ENCODE data around the gene TLCD5. TPM values are rescaled to one million over a fixed set of nuclear protein-coding genes. Genes with fewer than 3 reads are reported as not detected.

TLCD5 gene
- total RNA-seq, 1 experiment from 2014 or later, result 10.3 TPM

- in situ Hi-C loops (cut with HindIII; ENCODE audit: low pct_unique_long_range_greater_than_20kb, low sequenced_read_pairs), result no loop called here
- DNase-seq (ENCODE audit: low read depth), result no peak
These were observed 29.0 kb downstream of the TLCD5 start for GRCh38 chr11:120354068-120354467.

- in situ Hi-C loops (cut with HindIII; ENCODE audit: low pct_unique_long_range_greater_than_20kb, low sequenced_read_pairs), result no loop called here
- no peak for DNase-seq (ENCODE audit: low read depth)
These were observed 29.7 kb downstream of the TLCD5 start for GRCh38 chr11:120354779-120355178.

GRCh38 chr11:120357620-120358019 lies 32.5 kb downstream of the TLCD5 start:
- no peak for DNase-seq (ENCODE audit: low read depth)
- in situ Hi-C loops (cut with HindIII; ENCODE audit: low pct_unique_long_range_greater_than_20kb, low sequenced_read_pairs), result no loop called here

- no peak for DNase-seq (ENCODE audit: low read depth)
- in situ Hi-C loops (cut with HindIII; ENCODE audit: low pct_unique_long_range_greater_than_20kb, low sequenced_read_pairs), result no loop called here
These were observed 33.6 kb downstream of the TLCD5 start for GRCh38 chr11:120358729-120359128.

- in situ Hi-C loops (cut with HindIII; ENCODE audit: low pct_unique_long_range_greater_than_20kb, low sequenced_read_pairs), result no loop called here
- no peak for DNase-seq (ENCODE audit: low read depth)
These were observed 38.3 kb downstream of the TLCD5 start for GRCh38 chr11:120363436-120363835.

- in situ Hi-C loops (cut with HindIII; ENCODE audit: low pct_unique_long_range_greater_than_20kb, low sequenced_read_pairs), result no loop called here
- no peak for DNase-seq (ENCODE audit: low read depth)
These were observed 40.4 kb downstream of the TLCD5 start for GRCh38 chr11:120365512-120365911.

GRCh38 chr11:120372296-120372695 lies 47.2 kb downstream of the TLCD5 start:
- in situ Hi-C loops (cut with HindIII; ENCODE audit: low pct_unique_long_range_greater_than_20kb, low sequenced_read_pairs), result no loop called here
- DNase-seq (ENCODE audit: low read depth), result no peak

- in situ Hi-C loops (cut with HindIII; ENCODE audit: low pct_unique_long_range_greater_than_20kb, low sequenced_read_pairs), result no loop called here
- DNase-seq (ENCODE audit: low read depth), result no peak
These were observed 50.0 kb downstream of the TLCD5 start for GRCh38 chr11:120375076-120375475.

GRCh38 chr11:120376547-120377182 lies 51.6 kb downstream of the TLCD5 start:
- in situ Hi-C loops (cut with HindIII; ENCODE audit: low pct_unique_long_range_greater_than_20kb, low sequenced_read_pairs), result no loop called here
- no peak for DNase-seq (ENCODE audit: low read depth)

- in situ Hi-C loops (cut with HindIII; ENCODE audit: low pct_unique_long_range_greater_than_20kb, low sequenced_read_pairs), result no loop called here
- DNase-seq (ENCODE audit: low read depth), result no peak
These were observed 53.4 kb downstream of the TLCD5 start for GRCh38 chr11:120378474-120378873.

- DNase-seq (ENCODE audit: low read depth), result no peak
- in situ Hi-C loops (cut with HindIII; ENCODE audit: low pct_unique_long_range_greater_than_20kb, low sequenced_read_pairs), result no loop called here
These were observed 56.3 kb downstream of the TLCD5 start for GRCh38 chr11:120381401-120381800.

Other genes with a start within 250 kb of the TLCD5 start
- 0.41 and 2.7 TPM in 2 replicates for gene TRIM29, start 187.2 kb upstream of the TLCD5 start, total RNA-seq (2014; rRNA removed; shearing (Covaris generic); ENCODE audit: low replicate concordance)
- 20.4 and 31.0 TPM in 2 replicates for gene OAF, start 114.3 kb upstream of the TLCD5 start, total RNA-seq (2014; rRNA removed; shearing (Covaris generic); ENCODE audit: low replicate concordance)
- not detected in 2 replicates for gene POU2F3, start 85.2 kb upstream of the TLCD5 start, total RNA-seq (2014; rRNA removed; shearing (Covaris generic); ENCODE audit: low replicate concordance)
- 15.1 and 19.9 TPM in 2 replicates for gene ARHGEF12, start 11.1 kb downstream of the TLCD5 start, total RNA-seq (2014; rRNA removed; shearing (Covaris generic); ENCODE audit: low replicate concordance)
- gene GRIK4, start 186.4 kb downstream of the TLCD5 start, total RNA-seq (2014; rRNA removed; shearing (Covaris generic); ENCODE audit: low replicate concordance), result not detected in 2 replicates

All from Caki2 (cell line).